Nephron progenitor cell (in vitro differentiated cells): ENCODE data around the gene ABR.
A peak's percentile ranks its signal among the peaks of the same experiment; 100 is the strongest.

Source experiments
- DNase-seq: peaks from one replicate; pipeline ENCODE4 v3.0.0; 2021
- H3K27ac Mint-ChIP-seq: 2 replicates; pipeline ENCODE4 v1.8.0; 2021; ENCODE audit warnings: mild to moderate bottlenecking, moderate library complexity, mixed read lengths
- H3K27me3 Mint-ChIP-seq: 2 replicates; pipeline ENCODE4 v1.8.0; 2021; ENCODE audit warnings: mild to moderate bottlenecking, low read depth, mixed read lengths; ENCODE audit not compliant: poor library complexity
- H3K36me3 Mint-ChIP-seq: 2 replicates; pipeline ENCODE4 v1.8.0; 2021; ENCODE audit warnings: low read depth, mixed read lengths
- H3K4me1 Mint-ChIP-seq: 2 replicates; pipeline ENCODE4 v1.8.0; 2021; ENCODE audit warnings: mixed read lengths
- H3K4me3 Mint-ChIP-seq: 2 replicates; pipeline ENCODE4 v1.8.0; 2021; ENCODE audit warnings: mild to moderate bottlenecking, moderate library complexity, mixed read lengths
- H3K9me3 Mint-ChIP-seq: 2 replicates; pipeline ENCODE4 v1.8.0; 2021; ENCODE audit warnings: mild to moderate bottlenecking, moderate library complexity, mixed read lengths
- TF ChIP-seq, protein P1 (sequence below): fragments of 200-600 bp; sonication (generic); IDR thresholded peaks from 2 replicates; pipeline ENCODE4 v1.5.0; 2021; ENCODE audit warnings: antibody characterized with exemption

ABR gene

GRCh38 chr17:1096215-1096614 lies 83.6 kb downstream of the ABR start:
- H3K9me3 Mint-ChIP-seq: no peaks in the 10 kb centered on the region
- H3K27me3 Mint-ChIP-seq: peaks cover 2% of the 10 kb centered on the region
- H3K36me3 Mint-ChIP-seq: peaks cover 43% of the 10 kb centered on the region
- peak overlapping the region; percentile 68 for H3K27ac Mint-ChIP-seq
- no peak overlapping the region for H3K4me3 Mint-ChIP-seq
- TF ChIP-seq, protein P1, sequence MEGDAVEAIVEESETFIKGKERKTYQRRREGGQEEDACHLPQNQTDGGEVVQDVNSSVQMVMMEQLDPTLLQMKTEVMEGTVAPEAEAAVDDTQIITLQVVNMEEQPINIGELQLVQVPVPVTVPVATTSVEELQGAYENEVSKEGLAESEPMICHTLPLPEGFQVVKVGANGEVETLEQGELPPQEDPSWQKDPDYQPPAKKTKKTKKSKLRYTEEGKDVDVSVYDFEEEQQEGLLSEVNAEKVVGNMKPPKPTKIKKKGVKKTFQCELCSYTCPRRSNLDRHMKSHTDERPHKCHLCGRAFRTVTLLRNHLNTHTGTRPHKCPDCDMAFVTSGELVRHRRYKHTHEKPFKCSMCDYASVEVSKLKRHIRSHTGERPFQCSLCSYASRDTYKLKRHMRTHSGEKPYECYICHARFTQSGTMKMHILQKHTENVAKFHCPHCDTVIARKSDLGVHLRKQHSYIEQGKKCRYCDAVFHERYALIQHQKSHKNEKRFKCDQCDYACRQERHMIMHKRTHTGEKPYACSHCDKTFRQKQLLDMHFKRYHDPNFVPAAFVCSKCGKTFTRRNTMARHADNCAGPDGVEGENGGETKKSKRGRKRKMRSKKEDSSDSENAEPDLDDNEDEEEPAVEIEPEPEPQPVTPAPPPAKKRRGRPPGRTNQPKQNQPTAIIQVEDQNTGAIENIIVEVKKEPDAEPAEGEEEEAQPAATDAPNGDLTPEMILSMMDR: no peak
- no peak for DNase-seq
- H3K4me1 Mint-ChIP-seq: peaks cover 24% of the 10 kb centered on the region

- Mint-ChIP-seq H3K4me3 (no peak overlapping the region), H3K4me1 (peaks cover 27% of the 10 kb centered on the region), H3K27ac (peak overlapping the region; percentile 68), H3K9me3 (no peaks in the 10 kb centered on the region), H3K36me3 (peaks cover 42% of the 10 kb centered on the region), H3K27me3 (peaks cover 2% of the 10 kb centered on the region)
- TF ChIP-seq, protein P1: no peak
- no peak for DNase-seq
Measured at GRCh38 chr17:1095853-1096173, 84.0 kb downstream of the ABR start.

DNA sequence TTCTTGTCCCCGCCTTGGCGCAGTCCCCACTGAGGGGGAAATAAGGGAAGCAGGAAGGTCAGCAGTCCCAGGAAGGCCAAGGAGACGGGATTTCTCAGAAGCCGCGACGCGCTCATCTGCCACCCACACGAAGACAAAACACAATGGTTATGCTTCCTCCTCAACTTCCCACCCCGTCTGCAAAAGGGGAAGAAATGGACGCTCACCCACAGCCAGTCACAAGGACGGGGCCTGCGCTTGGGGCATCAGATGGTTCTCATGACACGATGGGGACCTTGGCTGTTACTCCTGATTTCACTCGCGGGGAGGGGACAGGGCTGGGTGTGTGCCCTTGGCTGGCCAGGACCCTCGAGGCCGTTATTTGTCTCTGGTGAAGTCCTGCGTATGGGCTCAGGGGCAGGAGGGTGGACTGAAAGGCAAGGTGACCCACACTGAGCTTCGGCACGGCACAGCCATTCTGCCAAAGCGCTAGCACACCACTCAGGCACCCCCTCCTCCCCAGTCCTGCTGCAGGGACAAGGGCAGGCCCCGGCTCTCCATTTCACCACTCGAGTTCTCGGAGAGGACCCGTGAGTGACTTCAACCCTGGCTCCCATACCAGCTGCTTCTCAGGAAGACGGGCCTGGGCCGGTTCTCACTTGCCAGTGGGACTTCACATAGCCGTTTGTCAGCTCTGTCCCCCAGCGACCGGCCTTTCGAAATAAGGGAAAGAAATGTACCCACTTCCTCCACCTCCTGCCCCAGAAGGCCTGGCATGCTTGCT lies 84.5 kb downstream of the ABR start:
- Mint-ChIP-seq H3K36me3 (peaks cover 44% of the 10 kb centered on the region), H3K27ac (no peak overlapping the region), H3K4me3 (no peak overlapping the region), H3K9me3 (no peaks in the 10 kb centered on the region), H3K4me1 (peaks cover 33% of the 10 kb centered on the region), H3K27me3 (peaks cover 2% of the 10 kb centered on the region)
- DNase-seq: no peak
- TF ChIP-seq, protein P1: no peak

DNA sequence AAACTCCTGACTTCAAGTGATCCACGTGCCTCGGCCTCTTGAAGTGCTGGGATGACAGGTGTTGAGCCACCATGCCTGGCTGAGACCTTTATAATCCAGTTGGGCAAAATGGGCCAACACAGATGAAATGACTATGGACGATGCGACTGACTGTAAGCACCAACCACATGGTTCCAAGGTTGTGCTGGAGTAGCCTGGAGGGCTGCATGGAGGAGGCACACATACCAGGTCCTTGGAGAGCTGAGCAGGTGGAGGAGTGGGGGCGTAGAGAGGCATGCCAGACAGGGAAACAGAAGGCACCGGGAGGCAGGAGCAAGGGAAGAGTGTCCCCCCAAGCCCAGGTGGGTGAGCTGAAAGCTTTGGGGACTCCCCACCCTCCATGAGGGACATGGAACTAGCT lies 85.2 kb downstream of the ABR start:
- H3K4me1 Mint-ChIP-seq: peaks cover 40% of the 10 kb centered on the region

GRCh38 chr17:1091900-1092299 lies 87.9 kb downstream of the ABR start:
- Mint-ChIP-seq H3K4me1 (peaks cover 42% of the 10 kb centered on the region), H3K36me3 (peaks cover 30% of the 10 kb centered on the region), H3K9me3 (no peaks in the 10 kb centered on the region), H3K4me3 (no peak overlapping the region), H3K27ac (no peak overlapping the region), H3K27me3 (peaks cover 6% of the 10 kb centered on the region)
- TF ChIP-seq, protein P1: no peak
- no peak for DNase-seq

More for the DNA sequence above, 85.2 kb downstream of the ABR start:
- DNase-seq: no peak
- Mint-ChIP-seq H3K4me3 (no peak overlapping the region), H3K27me3 (peaks cover 3% of the 10 kb centered on the region), H3K36me3 (peaks cover 49% of the 10 kb centered on the region), H3K9me3 (no peaks in the 10 kb centered on the region), H3K27ac (peak overlapping the region; percentile 61)
- TF ChIP-seq, protein P1: no peak

- Mint-ChIP-seq H3K9me3 (no peaks in the 10 kb centered on the region), H3K4me1 (peaks cover 41% of the 10 kb centered on the region), H3K4me3 (no peak overlapping the region), H3K36me3 (peaks cover 30% of the 10 kb centered on the region), H3K27me3 (peaks cover 6% of the 10 kb centered on the region), H3K27ac (peak overlapping the region; percentile 98)
- TF ChIP-seq, protein P1: no peak
- DNase-seq: no peak
Measured at GRCh38 chr17:1091190-1091534, 88.6 kb downstream of the ABR start.
